ENCODE measurements around the gene RNF19B. TPM values are rescaled to one million over a fixed set of nuclear protein-coding genes. Genes with fewer than 3 reads are reported as not detected.

Gene RNF19B
- total and polyA plus RNA-seq, 2 of the 8 experiments (the other 6 are each of a cell fraction or from before 2014, with no cell fraction given) = 9.2 to 11.2 TPM

GRCh38 chr1:32931760-32932159, 32.8 kb downstream of the RNF19B start (continued):
- TF ChIP-seq CHD7 (IDR thresholded peaks at IDR 0.05; ENCODE audit: insufficient replicate concordance, low read length) (no peak), ATF2 (IDR thresholded peaks at IDR 0.05; ENCODE audit: low read length) (no peak)
